SU-DHL-6 (cell line): ENCODE measurements around the gene NT5C2.

Experiments used
- H2AFZ ChIP-seq: fragments of 200-600 bp; sonication (generic); 2 replicates; pipeline ENCODE4 v1.6.1; 2014; ENCODE audit warnings: low read depth, mild to moderate bottlenecking, moderate library complexity, mixed read lengths, antibody characterized with exemption, low read length; ENCODE audit not compliant: severe bottlenecking
- H3F3A ChIP-seq: fragments of 200-600 bp; shearing (Covaris generic); 2 replicates; pipeline ENCODE4 v1.6.0; 2016; ENCODE audit warnings: antibody characterized with exemption, mild to moderate bottlenecking; ENCODE audit not compliant: insufficient read depth
- H3K27ac ChIP-seq: fragments of 200-600 bp; sonication (generic); 2 replicates; pipeline ENCODE4 v1.5.1; 2016; ENCODE audit warnings: low read depth, mild to moderate bottlenecking, low read length, moderate library complexity, mixed read lengths
- H3K27me3 ChIP-seq: fragments of 200-600 bp; sonication (generic), shearing (Covaris generic); 2 replicates; pipeline ENCODE4 v1.6.0; 2014; ENCODE audit warnings: mild to moderate bottlenecking, low read length
- H3K36me3 ChIP-seq: fragments of 200-600 bp; sonication (generic); 2 replicates; pipeline ENCODE4 v1.6.1; 2014; ENCODE audit warnings: mild to moderate bottlenecking, low read length, mixed read lengths
- H3K4me2 ChIP-seq: fragments of 300-600, 200-600 bp; shearing (Covaris generic), sonication (generic); 2 replicates; pipeline ENCODE4 v1.6.0; 2014; ENCODE audit warnings: low read length, low read depth, mild to moderate bottlenecking; ENCODE audit not compliant: poor library complexity, severe bottlenecking
- H3K4me3 ChIP-seq: fragments of 200-600 bp; sonication (generic); 2 replicates; pipeline ENCODE4 v1.5.1; 2014; ENCODE audit warnings: antibody characterized with exemption, low read length, mild to moderate bottlenecking, mixed read lengths; ENCODE audit not compliant: insufficient read depth, poor library complexity, severe bottlenecking
- H3K79me2 ChIP-seq: fragments of 200-600 bp; sonication (generic); 2 replicates; pipeline ENCODE4 v1.6.1; 2014; ENCODE audit warnings: mild to moderate bottlenecking, low read length, moderate library complexity; ENCODE audit not compliant: insufficient read depth
- H3K9ac ChIP-seq: fragments of 200-600 bp; sonication (generic); 2 replicates; pipeline ENCODE4 v1.7.0; 2014; ENCODE audit warnings: mild to moderate bottlenecking, low read length
- H3K9me2 ChIP-seq: fragments of 200-600 bp; sonication (generic); replicated peaks from 2 replicates; pipeline ENCODE4 v1.6.1; 2014; ENCODE audit warnings: low read length; ENCODE audit not compliant: insufficient read depth
- H3K9me3 ChIP-seq: fragments of 200-600 bp; sonication (generic); 2 replicates; pipeline ENCODE4 v1.6.1; 2014; ENCODE audit warnings: low read length, mixed read lengths; ENCODE audit not compliant: insufficient read depth
- H4K20me1 ChIP-seq: fragments of 200-600 bp; sonication (generic); 2 replicates; pipeline ENCODE4 v1.6.1; 2014; ENCODE audit warnings: low read depth, mild to moderate bottlenecking, antibody characterized with exemption, low read length, moderate library complexity, mixed read lengths
- CTCF ChIP-seq: fragments of 200-600 bp; sonication (generic); IDR thresholded peaks from one replicate; pipeline ENCODE4 v1.5.1; 2017; ENCODE audit warnings: antibody characterized with exemption, mild to moderate bottlenecking, low read length, moderate library complexity; ENCODE audit not compliant: insufficient read depth, poor library complexity, severe bottlenecking
- EZH2phosphoT487 ChIP-seq: fragments of 200-600 bp; sonication (generic), shearing (Covaris generic); conservative IDR thresholded peaks from 2 replicates; pipeline ENCODE4 v1.6.1; 2018; ENCODE audit warnings: mild to moderate bottlenecking, antibody characterized with exemption, low read length, moderate library complexity, mixed read lengths

Gene NT5C2

GRCh38 chr10:103147645-103148044, 45.4 kb downstream of the NT5C2 start:
- Histone ChIP-seq H3K36me3 (no peaks in the 10 kb centered on the region), H3K9me2 (no peaks in the 10 kb centered on the region), H3K4me3 (no peak overlapping the region), H3F3A (no peaks in the 10 kb centered on the region), H3K4me2 (no peak overlapping the region), H3K27me3 (no peaks in the 10 kb centered on the region), H3K9ac (no peak overlapping the region), H3K79me2 (peaks cover 6% of the 10 kb centered on the region; the same call in 1 of the 2 replicates), H4K20me1 (no peaks in the 10 kb centered on the region), H3K27ac (no peak overlapping the region), H2AFZ (no peak overlapping the region), H3K9me3 (no peaks in the 10 kb centered on the region)
- no peak for TF ChIP-seq EZH2phosphoT487
- no peak for TF ChIP-seq CTCF

- H3K4me2 ChIP-seq = no peak overlapping the region
- no peaks in the 10 kb centered on the region for H3K36me3 ChIP-seq
- no peaks in the 10 kb centered on the region for H3K9me3 ChIP-seq
- no peaks in the 10 kb centered on the region for H3F3A ChIP-seq
- H2AFZ ChIP-seq = no peak overlapping the region
- no peaks in the 10 kb centered on the region for H3K27me3 ChIP-seq
- H3K9me2 ChIP-seq = no peaks in the 10 kb centered on the region
- H3K27ac ChIP-seq = no peak overlapping the region
- TF ChIP-seq EZH2phosphoT487 = no peak
- no peak for TF ChIP-seq CTCF
- H3K4me3 ChIP-seq = no peak overlapping the region
- peaks cover 6% of the 10 kb centered on the region; the same call in 1 of the 2 replicates for H3K79me2 ChIP-seq
- H3K9ac ChIP-seq = no peak overlapping the region
- H4K20me1 ChIP-seq = no peaks in the 10 kb centered on the region
Measured at GRCh38 chr10:103145860-103146466, 47.1 kb downstream of the NT5C2 start.

- no peaks in the 10 kb centered on the region for H3K9me3 ChIP-seq
- H3K27me3 ChIP-seq = no peaks in the 10 kb centered on the region
- H3K9ac ChIP-seq = no peak overlapping the region
- no peaks in the 10 kb centered on the region for H3F3A ChIP-seq
- H3K27ac ChIP-seq = no peak overlapping the region
- H3K79me2 ChIP-seq = peaks cover 6% of the 10 kb centered on the region; the same call in 1 of the 2 replicates
- no peak overlapping the region for H2AFZ ChIP-seq
- H3K4me2 ChIP-seq = no peak overlapping the region
- no peaks in the 10 kb centered on the region for H4K20me1 ChIP-seq
- TF ChIP-seq CTCF (no peak), EZH2phosphoT487 (no peak)
- no peaks in the 10 kb centered on the region for H3K9me2 ChIP-seq
- no peak overlapping the region for H3K4me3 ChIP-seq
- H3K36me3 ChIP-seq = no peaks in the 10 kb centered on the region
Measured at GRCh38 chr10:103145046-103145445, 48.0 kb downstream of the NT5C2 start.
